Prostate gland (tissue), 2 donors: Measurements from ENCODE around the gene KRT78. TPM values are rescaled to one million over a fixed set of nuclear protein-coding genes. Genes with fewer than 3 reads are reported as not detected.

Experiments used
- DNase-seq: peaks from one replicate; pipeline ENCODE4 v3.0.0-alpha.2; 2019; ENCODE audit warnings: low spot score
- H3K27ac ChIP-seq, 2 donors: fragments of 200-600 bp; sonication (generic); 2 replicates each; pipeline ENCODE4 v1.5.1; 2017 to 2019
- H3K27me3 ChIP-seq: fragments of 200-600 bp; sonication (generic); replicated peaks from 2 replicates; pipeline ENCODE4 v1.5.1; 2019; ENCODE audit not compliant: insufficient read depth
- H3K36me3 ChIP-seq, 2 donors: fragments of 200-600 bp; sonication (generic); 1 replicate in 1 of 2; 2 replicates in 1 of 2; pipeline versions ENCODE4 v1.5.1 to v1.8.1; 2017 to 2019
- H3K4me1 ChIP-seq: fragments of 200-600 bp; sonication (generic); replicated peaks from 2 replicates; pipeline ENCODE4 v1.5.1; 2019
- H3K4me3 ChIP-seq, 2 donors: fragments of 200-600 bp; sonication (generic); 2 replicates each; pipeline ENCODE4 v1.5.1; 2017 to 2019
- H3K9me3 ChIP-seq: fragments of 200-600 bp; sonication (generic); 2 replicates; pipeline ENCODE4 v1.5.1; 2017
- CTCF ChIP-seq, 4 experiments: fragments of 200-600 bp in 2 of 4; fragments of 450-650 bp in 2 of 4; sonication (generic) in 2 of 4; IDR thresholded peaks; 1 replicate in 3 of 4; 2 replicates in 1 of 4; pipeline ENCODE4 v1.5.1; 2016 to 2019; ENCODE audit warnings: antibody characterized with exemption in 4 of 4, mild to moderate bottlenecking in 2 of 4, moderate library complexity in 2 of 4
- POLR2A ChIP-seq: fragments of 450-650 bp; IDR thresholded peaks from one replicate; pipeline ENCODE4 v1.6.1; 2016; ENCODE audit warnings: antibody characterized with exemption, mild to moderate bottlenecking
- POLR2AphosphoS5 ChIP-seq: sonication (generic); formaldehyde crosslinking; IDR thresholded peaks from one replicate; pipeline ENCODE4 v1.6.1; 2017; ENCODE audit warnings: antibody characterized with exemption
- WGBS: methylation state at CpG from one replicate; pipeline ENCODE4 v1.1.5; 2018; 5-methylcytosine and 5-hydroxymethylcytosine counted together
- intact Hi-C: fragments of 100-400 bp; cut with DNase I; formaldehyde crosslinking; loops from one replicate; pipeline ENCODE4 v1.14.2; 2022
- total RNA-seq, 2 donors: library from RNA; depleted of rRNA; stranded (reverse); fragments of >200 nt; gene quantifications; one replicate each; pipeline ENCODE4 v1.1.0, GENCODE V29; 2016

KRT78 gene
- total RNA-seq, 2 donors from 2014 or later = 1.0 TPM; not detected in 1

GRCh38 chr12:52820521-52820920 lies 28.3 kb downstream of the KRT78 start:
- intact Hi-C loops = no loop called here
- 88% methylated on average over 6 of the region's 6 CpGs for WGBS
- H3K36me3 ChIP-seq = no peaks in the 10 kb centered on the region
- TF ChIP-seq CTCF (IDR thresholded peaks at IDR 0.05) (no peak), POLR2A (no peak), POLR2AphosphoS5 (no peak)
- DNase-seq = no peak
- no peaks in the 10 kb centered on the region for H3K4me1 ChIP-seq
- H3K9me3 ChIP-seq = no peaks in the 10 kb centered on the region
- H3K27me3 ChIP-seq = peaks cover 17% of the 10 kb centered on the region
- H3K4me3 ChIP-seq = no peak overlapping the region
- no peak overlapping the region for H3K27ac ChIP-seq

GRCh38 chr12:52819731-52820510 lies 28.9 kb downstream of the KRT78 start:
- Histone ChIP-seq H3K27ac (no peak overlapping the region), H3K36me3 (no peaks in the 10 kb centered on the region), H3K4me1 (no peaks in the 10 kb centered on the region), H3K27me3 (peaks cover 17% of the 10 kb centered on the region), H3K9me3 (no peaks in the 10 kb centered on the region), H3K4me3 (no peak overlapping the region)
- intact Hi-C loops = no loop called here
- DNase-seq = no peak
- WGBS = 69% methylated on average over 7 of the region's 7 CpGs
- TF ChIP-seq POLR2A (no peak), POLR2AphosphoS5 (no peak), CTCF (IDR thresholded peaks at IDR 0.05) (no peak)

- no peaks in the 10 kb centered on the region for H3K4me1 ChIP-seq
- WGBS = 55% methylated on average over 7 of the region's 7 CpGs
- no peak overlapping the region for H3K27ac ChIP-seq
- H3K27me3 ChIP-seq = peaks cover 17% of the 10 kb centered on the region
- no peaks in the 10 kb centered on the region for H3K9me3 ChIP-seq
- DNase-seq = no peak
- TF ChIP-seq POLR2A (no peak), POLR2AphosphoS5 (no peak), CTCF (IDR thresholded peaks at IDR 0.05) (no peak)
- H3K4me3 ChIP-seq = no peak overlapping the region
- intact Hi-C loops = no loop called here
- no peaks in the 10 kb centered on the region for H3K36me3 ChIP-seq
These were observed 29.8 kb downstream of the KRT78 start for GRCh38 chr12:52818887-52819420.

GRCh38 chr12:52818388-52818787 lies 30.4 kb downstream of the KRT78 start:
- 56% methylated on average over 7 of the region's 7 CpGs for WGBS
- H3K36me3 ChIP-seq = no peaks in the 10 kb centered on the region
- no peaks in the 10 kb centered on the region for H3K9me3 ChIP-seq
- no peak overlapping the region for H3K4me3 ChIP-seq
- TF ChIP-seq POLR2A (no peak), CTCF (IDR thresholded peaks at IDR 0.05) (no peak), POLR2AphosphoS5 (no peak)
- intact Hi-C loops = no loop called here
- no peaks in the 10 kb centered on the region for H3K4me1 ChIP-seq
- H3K27me3 ChIP-seq = peaks cover 17% of the 10 kb centered on the region
- no peak overlapping the region for H3K27ac ChIP-seq
- no peak for DNase-seq
